ENCODE data around the gene TMEM101. TPM values are rescaled to one million over a fixed set of nuclear protein-coding genes. Genes with fewer than 3 reads are reported as not detected.

TMEM101 gene
- total and polyA plus RNA-seq, 4 experiments from 2014 or later, result 22.7 to 33.6 (median 28.7) TPM

DNA sequence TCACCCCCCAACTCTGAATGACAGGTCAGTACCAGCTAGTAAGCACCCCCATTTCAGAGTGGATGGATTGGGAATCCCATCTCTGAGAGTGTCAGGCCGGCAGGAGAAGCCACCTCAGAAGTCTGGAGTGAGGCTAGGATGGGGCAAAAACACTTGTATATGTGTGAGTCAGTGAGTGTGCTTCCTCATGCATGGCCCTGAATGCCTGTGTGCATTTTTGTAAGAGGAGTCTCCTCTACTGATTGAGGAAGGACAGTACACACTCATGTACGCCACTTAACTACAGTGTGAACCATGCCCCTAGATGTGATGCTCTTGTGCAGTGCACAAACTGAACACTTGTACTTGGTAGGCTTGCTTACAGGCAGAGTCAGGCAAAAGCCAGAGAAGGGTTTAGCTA, 32.6 kb downstream of the TMEM101 start:
- ChIA-PET CTCF (ENCODE audit: partially characterized antibody) (no interaction called here), POLR2A (ENCODE audit: partially characterized antibody) (no interaction called here)
- no peaks in the 10 kb centered on the region for H3K9me3 Mint-ChIP-seq
- DNase-seq, result no peak
- Histone ChIP-seq H3K27me3 (ENCODE audit: insufficient read depth, low read length) (peaks cover 32% of the 10 kb centered on the region), H3K4me1 (ENCODE audit: insufficient read depth, low read length) (peaks cover 7% of the 10 kb centered on the region), H3K27ac (ENCODE audit: low read depth, low read length) (no peak overlapping the region), H3K4me3 (ENCODE audit: low read length in 2 of 2) (no peak overlapping the region), H3K9me3 (ENCODE audit: control insufficient read depth in 1 of 2, low read length in 2 of 2) (no peaks in the 10 kb centered on the region), H3K36me3 (ENCODE audit: insufficient read depth, low read length) (no peaks in the 10 kb centered on the region)
- H3K4me1 Mint-ChIP-seq, result peaks cover 0 to 10% (median 3%) of the 10 kb centered on the region in 4 donors
- peaks cover 25 to 36% of the 10 kb centered on the region in 2 donors for H3K27me3 Mint-ChIP-seq
- peak overlapping the region in 2 of 8 donors; percentile 11 to 38 for H3K4me3 Mint-ChIP-seq
- H3K27ac Mint-ChIP-seq, result no peak overlapping the region
- no peaks in the 10 kb centered on the region for H3K36me3 Mint-ChIP-seq
- intact Hi-C loops (cut with micrococcal nuclease), result no loop called here

DNA sequence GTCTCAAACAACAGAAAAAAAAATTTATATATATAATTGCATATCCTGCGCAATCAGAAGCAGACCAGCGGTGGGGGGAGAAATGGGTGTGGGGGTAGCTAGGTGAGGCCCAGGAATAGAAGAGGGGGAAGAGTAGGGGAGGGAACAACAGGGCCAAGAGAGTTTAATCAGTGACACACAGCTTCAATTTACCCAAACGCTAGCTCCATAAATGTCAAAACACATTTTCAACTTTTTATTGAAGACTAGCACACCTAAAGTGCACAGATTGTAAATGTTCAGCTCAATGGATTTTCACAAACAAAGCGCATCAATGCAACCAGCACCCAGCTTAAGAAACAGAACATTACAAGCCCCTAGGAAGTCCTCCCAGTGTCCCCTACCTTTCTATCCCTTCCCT, 35.1 kb downstream of the TMEM101 start:
- Histone ChIP-seq H3K27ac (ENCODE audit: low read depth, low read length) (no peak overlapping the region), H3K9me3 (ENCODE audit: control insufficient read depth in 1 of 2, low read length in 2 of 2) (no peaks in the 10 kb centered on the region), H3K4me1 (ENCODE audit: insufficient read depth, low read length) (peaks cover 7% of the 10 kb centered on the region), H3K36me3 (ENCODE audit: insufficient read depth, low read length) (no peaks in the 10 kb centered on the region), H3K4me3 (ENCODE audit: low read length in 2 of 2) (no peak overlapping the region), H3K27me3 (ENCODE audit: insufficient read depth, low read length) (peaks cover 27% of the 10 kb centered on the region)
- no peak for DNase-seq
- H3K36me3 Mint-ChIP-seq, result no peaks in the 10 kb centered on the region
- H3K27ac Mint-ChIP-seq, result no peak overlapping the region
- H3K4me1 Mint-ChIP-seq, result peaks cover 0 to 8% (median 3%) of the 10 kb centered on the region in 4 donors
- intact Hi-C loops (cut with micrococcal nuclease), result no loop called here
- H3K9me3 Mint-ChIP-seq, result no peaks in the 10 kb centered on the region
- ChIA-PET CTCF (ENCODE audit: partially characterized antibody) (no interaction called here), POLR2A (ENCODE audit: partially characterized antibody) (no interaction called here)
- peaks cover 24 to 30% of the 10 kb centered on the region in 2 donors for H3K27me3 Mint-ChIP-seq
- H3K4me3 Mint-ChIP-seq, result no peak overlapping the region

DNA sequence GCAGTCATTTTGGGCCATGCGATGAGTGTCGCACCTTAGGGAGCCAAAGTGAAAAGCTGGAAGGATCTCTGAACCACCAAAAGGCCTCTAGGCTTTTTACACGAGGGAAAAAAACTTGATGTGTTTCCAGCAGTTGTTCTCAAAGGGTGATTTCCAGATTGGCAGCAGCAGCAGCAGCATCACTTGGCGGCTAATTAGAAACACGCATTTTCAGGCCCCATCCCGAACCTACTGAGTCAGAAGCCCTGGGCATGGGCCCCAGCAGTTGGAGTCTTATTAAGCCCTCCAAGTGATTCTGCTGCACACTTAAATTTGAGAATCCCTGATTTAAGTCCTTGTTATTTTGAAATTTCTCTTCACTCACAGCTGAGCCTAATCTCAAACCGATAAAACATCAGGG, 35.8 kb downstream of the TMEM101 start:
- no peak overlapping the region for H3K27ac ChIP-seq (ENCODE audit: low read depth, low read length)
- Mint-ChIP-seq H3K4me3 (no peak overlapping the region), H3K36me3 (no peaks in the 10 kb centered on the region), H3K9me3 (no peaks in the 10 kb centered on the region), H3K4me1 (peaks cover 0 to 8% (median 3%) of the 10 kb centered on the region in 4 donors), H3K27me3 (peaks cover 22 to 31% of the 10 kb centered on the region in 2 donors), H3K27ac (no peak overlapping the region)
- H3K4me3 ChIP-seq (ENCODE audit: low read length in 2 of 2), result no peak overlapping the region
- CTCF ChIA-PET (ENCODE audit: partially characterized antibody), result no interaction called here
- POLR2A ChIA-PET (ENCODE audit: partially characterized antibody), result no interaction called here
- peaks cover 7% of the 10 kb centered on the region for H3K4me1 ChIP-seq (ENCODE audit: insufficient read depth, low read length)
- H3K36me3 ChIP-seq (ENCODE audit: insufficient read depth, low read length), result no peaks in the 10 kb centered on the region
- H3K27me3 ChIP-seq (ENCODE audit: insufficient read depth, low read length), result peaks cover 22% of the 10 kb centered on the region
- no peak for DNase-seq
- intact Hi-C loops (cut with micrococcal nuclease), result no loop called here
- no peaks in the 10 kb centered on the region for H3K9me3 ChIP-seq (ENCODE audit: control insufficient read depth in 1 of 2, low read length in 2 of 2)

DNA sequence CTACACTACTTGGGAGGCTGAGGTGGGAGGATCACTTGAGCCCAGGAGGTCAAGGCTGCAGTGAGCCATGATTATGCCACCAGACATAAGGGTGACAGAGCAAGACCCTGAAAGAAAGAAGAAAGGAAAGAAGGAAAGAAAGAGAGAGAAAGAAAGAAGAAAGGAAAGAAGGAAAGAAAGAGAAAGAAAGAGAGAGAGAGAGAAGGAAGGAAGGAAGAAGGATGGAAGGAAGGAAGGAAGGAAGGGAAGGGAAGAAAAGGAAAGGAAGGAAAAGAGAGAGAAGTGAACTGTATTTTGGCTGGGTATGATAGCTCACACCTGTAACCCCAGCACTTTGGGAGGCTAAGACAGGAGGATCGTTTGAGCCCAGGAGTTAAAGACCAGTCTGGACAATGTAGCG, 36.7 kb downstream of the TMEM101 start:
- DNase-seq, result no peak
- Mint-ChIP-seq H3K36me3 (no peaks in the 10 kb centered on the region), H3K27me3 (peaks cover 21 to 26% of the 10 kb centered on the region in 2 donors), H3K4me1 (peaks cover 0 to 3% (median 1%) of the 10 kb centered on the region in 4 donors), H3K27ac (no peak overlapping the region), H3K4me3 (peak overlapping the region in 1 of 8 donors; percentile 63), H3K9me3 (no peaks in the 10 kb centered on the region)
- Histone ChIP-seq H3K9me3 (ENCODE audit: control insufficient read depth in 1 of 2, low read length in 2 of 2) (no peaks in the 10 kb centered on the region), H3K4me1 (ENCODE audit: insufficient read depth, low read length) (no peaks in the 10 kb centered on the region), H3K27me3 (ENCODE audit: insufficient read depth, low read length) (peaks cover 15% of the 10 kb centered on the region), H3K4me3 (ENCODE audit: low read length in 2 of 2) (no peak overlapping the region), H3K27ac (ENCODE audit: low read depth, low read length) (no peak overlapping the region), H3K36me3 (ENCODE audit: insufficient read depth, low read length) (no peaks in the 10 kb centered on the region)
- intact Hi-C loops (cut with micrococcal nuclease), result no loop called here
- CTCF ChIA-PET (ENCODE audit: partially characterized antibody), result no interaction called here
- POLR2A ChIA-PET (ENCODE audit: partially characterized antibody), result no interaction called here

DNA sequence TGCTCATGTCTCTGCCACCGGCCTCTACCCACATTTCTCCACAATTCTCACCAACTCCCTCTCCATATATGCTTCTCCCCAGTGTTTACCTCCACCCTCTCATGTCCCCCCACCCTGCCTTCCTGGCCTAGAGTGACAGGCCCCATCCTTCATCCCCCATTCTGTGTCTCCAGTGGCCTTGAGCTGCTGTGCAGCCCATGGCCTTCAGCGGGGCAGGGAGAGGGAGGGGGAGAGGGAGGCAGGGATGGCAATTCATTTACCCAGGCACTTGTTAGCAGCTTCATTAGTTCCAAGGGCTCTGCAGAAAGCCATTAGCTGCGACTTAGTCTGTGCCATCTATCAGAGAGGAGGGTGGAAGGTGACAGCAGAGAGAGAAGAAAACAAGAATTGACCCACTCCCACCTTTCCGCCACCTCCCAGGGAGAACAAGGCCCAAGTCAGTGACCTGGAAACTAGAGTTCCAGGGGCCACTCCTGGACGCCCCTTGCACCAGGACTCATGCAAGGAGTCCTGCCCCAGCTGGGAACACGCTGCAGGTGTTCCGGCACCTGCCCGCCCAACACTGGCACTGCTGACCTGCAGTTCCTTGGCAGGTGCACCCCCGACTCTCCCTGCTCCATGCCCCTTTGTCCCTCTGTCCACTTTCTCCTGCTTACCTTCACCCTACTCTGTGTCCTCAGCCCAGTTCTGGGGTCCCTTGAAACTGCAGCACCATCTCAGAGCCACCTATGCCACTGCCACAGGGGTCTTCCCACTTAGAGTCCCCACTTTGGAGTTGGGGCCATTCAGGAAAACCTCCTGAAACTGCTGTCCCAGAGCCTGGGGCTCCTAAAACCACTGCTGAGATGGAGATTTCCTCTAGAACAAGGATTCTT, 37.6 kb downstream of the TMEM101 start:
- CTCF ChIA-PET (ENCODE audit: partially characterized antibody), result no interaction called here
- no peaks in the 10 kb centered on the region for H3K36me3 Mint-ChIP-seq
- H3K4me1 Mint-ChIP-seq, result no peaks in the 10 kb centered on the region
- no peak overlapping the region for H3K27ac Mint-ChIP-seq
- Histone ChIP-seq H3K27me3 (ENCODE audit: insufficient read depth, low read length) (peaks cover 6% of the 10 kb centered on the region), H3K4me3 (ENCODE audit: low read length in 2 of 2) (no peak overlapping the region), H3K4me1 (ENCODE audit: insufficient read depth, low read length) (no peaks in the 10 kb centered on the region), H3K27ac (ENCODE audit: low read depth, low read length) (no peak overlapping the region), H3K9me3 (ENCODE audit: control insufficient read depth in 1 of 2, low read length in 2 of 2) (no peaks in the 10 kb centered on the region), H3K36me3 (ENCODE audit: insufficient read depth, low read length) (no peaks in the 10 kb centered on the region)
- no peak for DNase-seq
- H3K4me3 Mint-ChIP-seq, result no peak overlapping the region
- POLR2A ChIA-PET (ENCODE audit: partially characterized antibody), result no interaction called here
- no peaks in the 10 kb centered on the region for H3K9me3 Mint-ChIP-seq
- peaks cover 13 to 19% of the 10 kb centered on the region in 2 donors for H3K27me3 Mint-ChIP-seq
- intact Hi-C loops (cut with micrococcal nuclease), result no loop called here

DNA sequence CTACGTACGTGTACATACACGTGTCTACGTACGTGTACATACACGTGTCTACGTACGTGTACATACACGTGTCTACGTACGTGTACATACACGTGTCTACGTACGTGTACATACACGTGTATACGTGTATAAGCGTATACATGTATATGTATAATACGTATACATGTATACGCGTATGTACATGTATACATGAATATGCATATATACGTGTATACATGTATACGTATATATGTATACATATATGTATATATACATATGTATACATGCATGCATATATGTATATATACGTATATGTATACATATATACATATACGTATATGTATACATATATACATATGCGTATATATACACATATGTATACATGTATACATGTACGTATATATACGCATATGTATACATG, 38.9 kb downstream of the TMEM101 start:
- CTCF ChIA-PET (ENCODE audit: partially characterized antibody), result no interaction called here
- Histone ChIP-seq H3K36me3 (ENCODE audit: insufficient read depth, low read length) (no peaks in the 10 kb centered on the region), H3K4me3 (ENCODE audit: low read length in 2 of 2) (no peak overlapping the region), H3K4me1 (ENCODE audit: insufficient read depth, low read length) (no peaks in the 10 kb centered on the region), H3K27ac (ENCODE audit: low read depth, low read length) (no peak overlapping the region), H3K27me3 (ENCODE audit: insufficient read depth, low read length) (peaks cover 4% of the 10 kb centered on the region), H3K9me3 (ENCODE audit: control insufficient read depth in 1 of 2, low read length in 2 of 2) (no peaks in the 10 kb centered on the region)
- Mint-ChIP-seq H3K27ac (no peak overlapping the region), H3K9me3 (no peaks in the 10 kb centered on the region), H3K27me3 (peaks cover 4 to 12% of the 10 kb centered on the region in 2 donors), H3K4me1 (peaks cover 0 to 3% (median under 1%) of the 10 kb centered on the region in 4 donors), H3K4me3 (no peak overlapping the region), H3K36me3 (no peaks in the 10 kb centered on the region)
- intact Hi-C loops (cut with micrococcal nuclease), result no loop called here
- DNase-seq, result no peak
- POLR2A ChIA-PET (ENCODE audit: partially characterized antibody), result no interaction called here

DNA sequence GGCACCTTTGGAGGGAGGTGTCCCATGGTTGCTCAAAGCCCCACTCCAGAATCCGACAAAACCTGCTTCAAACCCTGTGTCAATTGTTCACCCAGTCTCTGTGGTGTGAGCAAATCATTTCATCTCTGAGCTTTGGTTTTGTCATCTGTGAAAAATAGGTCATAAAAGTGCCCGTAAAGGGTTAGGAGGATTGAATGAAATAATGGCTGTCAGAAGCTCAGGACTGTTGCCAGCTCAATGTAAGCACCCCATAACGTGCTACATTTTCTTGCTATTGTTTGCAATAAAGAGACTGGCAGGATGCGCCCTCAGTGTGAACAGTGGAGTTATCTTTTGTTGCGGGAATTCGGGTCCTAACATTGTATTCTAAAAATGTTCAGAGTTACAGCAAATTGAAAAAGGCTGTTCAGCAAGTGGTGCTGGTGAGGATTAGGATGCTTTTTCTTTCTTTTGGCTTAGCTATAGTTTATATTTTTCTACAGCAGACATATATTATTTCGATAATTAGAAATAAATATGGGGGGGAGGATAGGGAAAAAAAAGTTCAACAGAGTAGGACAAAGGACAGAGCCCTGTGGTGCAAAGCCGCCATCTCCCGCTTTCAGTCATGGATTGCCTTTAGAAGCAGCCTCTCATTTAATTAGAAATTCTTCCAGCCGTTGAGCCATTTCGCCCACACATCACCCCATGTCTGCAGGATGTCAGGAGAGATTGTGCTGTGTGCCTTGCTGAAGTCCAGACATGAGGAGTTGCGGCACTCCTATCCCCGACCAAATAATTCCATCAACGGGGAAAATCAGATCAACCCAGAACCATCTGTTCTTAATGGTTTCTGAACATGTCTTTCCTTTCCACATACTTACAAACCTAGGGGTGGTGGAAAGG, 40.1 kb downstream of the TMEM101 start:
- DNase-seq, result no peak
- Histone ChIP-seq H3K36me3 (ENCODE audit: insufficient read depth, low read length) (no peaks in the 10 kb centered on the region), H3K4me3 (ENCODE audit: low read length in 2 of 2) (no peak overlapping the region), H3K9me3 (ENCODE audit: control insufficient read depth in 1 of 2, low read length in 2 of 2) (no peaks in the 10 kb centered on the region), H3K27ac (ENCODE audit: low read depth, low read length) (no peak overlapping the region), H3K27me3 (ENCODE audit: insufficient read depth, low read length) (peaks cover 4% of the 10 kb centered on the region), H3K4me1 (ENCODE audit: insufficient read depth, low read length) (no peaks in the 10 kb centered on the region)
- CTCF ChIA-PET (ENCODE audit: partially characterized antibody), result interaction anchor here (1.6 kb wide), 1 partner anchor 31 kb away, joined by 3 read pairs; no protein-coding TSS in a partner anchor
- POLR2A ChIA-PET (ENCODE audit: partially characterized antibody), result no interaction called here
- intact Hi-C loops (cut with micrococcal nuclease), result no loop called here
- peaks cover 4 to 12% of the 10 kb centered on the region in 2 donors for H3K27me3 Mint-ChIP-seq
- H3K36me3 Mint-ChIP-seq, result no peaks in the 10 kb centered on the region
- no peak overlapping the region for H3K4me3 Mint-ChIP-seq
- H3K4me1 Mint-ChIP-seq, result peaks cover 0 to 3% (median under 1%) of the 10 kb centered on the region in 4 donors
- H3K27ac Mint-ChIP-seq, result no peak overlapping the region
- no peaks in the 10 kb centered on the region for H3K9me3 Mint-ChIP-seq
